ENCODE results near the gene PREB.

- TF ChIP-seq FOS (IDR thresholded peaks at IDR 0.05; ENCODE audit: borderline replicate concordance, insufficient read depth, low read length) (no peak), CTCF (IDR thresholded peaks at IDR 0.05; ENCODE audit: extremely low read depth in 1 of 2, insufficient read depth in 1 of 2, low read depth in 1 of 2, low read length in 2 of 2) (no peak), POLR2AphosphoS5 (IDR thresholded peaks at IDR 0.05; ENCODE audit: insufficient read depth, low read depth, low read length) (no peak), POLR2A (IDR thresholded peaks at IDR 0.05; ENCODE audit: low read depth, low read length) (no peak), MYC (IDR thresholded peaks at IDR 0.05; ENCODE audit: low read depth, low read length) (no peak), JUN (IDR thresholded peaks at IDR 0.05; ENCODE audit: borderline replicate concordance, insufficient read depth, insufficient read length, low read depth) (no peak), MAX (IDR thresholded peaks at IDR 0.05; ENCODE audit: insufficient read depth, insufficient read length) (no peak)
These were observed 1.1 kb downstream of the PREB start for GRCh38 chr2:27133195-27133875.
